Calu3 (cell line): ENCODE results near the gene EGFL7. TPM values are rescaled to one million over a fixed set of nuclear protein-coding genes. Genes with fewer than 3 reads are reported as not detected.

ENCODE experiments used
- BruUV-seq: library from RNA; stranded (reverse); fragments of 400-500 nt; replicated peaks from 2 replicates; lab custom pipeline; 2021; lab: Mats Ljungman, UMichigan
- CTCF ChIA-PET: fragments of 300-600 bp; sonication (Branson Sonifier 250); formaldehyde crosslinking; loops from one replicate; lab custom pipeline; 2022; ENCODE audit warnings: antibody characterized with exemption; lab: Charles Lee
- DNase-seq: peaks from one replicate; pipeline ENCODE4 v3.0.0; 2022
- H3K27ac Mint-ChIP-seq: one replicate; pipeline ENCODE4 v1.8.0; 2022; ENCODE audit warnings: mixed read lengths; ENCODE audit not compliant: unreplicated experiment
- H3K27me3 Mint-ChIP-seq: one replicate; pipeline ENCODE4 v1.8.0; 2022; ENCODE audit warnings: mixed read lengths; ENCODE audit not compliant: unreplicated experiment
- H3K36me3 Mint-ChIP-seq: one replicate; pipeline ENCODE4 v1.8.0; 2022; ENCODE audit warnings: mild to moderate bottlenecking, moderate library complexity, mixed read lengths; ENCODE audit not compliant: insufficient read depth, unreplicated experiment
- H3K4me1 Mint-ChIP-seq: one replicate; pipeline ENCODE4 v1.8.0; 2022; ENCODE audit warnings: mild to moderate bottlenecking, low read depth, mixed read lengths; ENCODE audit not compliant: unreplicated experiment
- H3K4me3 Mint-ChIP-seq: one replicate; pipeline ENCODE4 v1.8.0; 2022; ENCODE audit warnings: mild to moderate bottlenecking, low read depth, moderate library complexity, mixed read lengths; ENCODE audit not compliant: unreplicated experiment
- H3K9me3 Mint-ChIP-seq: one replicate; pipeline ENCODE4 v1.8.0; 2022; ENCODE audit warnings: low read depth, mixed read lengths; ENCODE audit not compliant: unreplicated experiment
- CTCF ChIP-seq: fragments of 200-600 bp; IDR thresholded peaks from one replicate; pipeline ENCODE4 v1.8.0; 2022; ENCODE audit warnings: antibody characterized with exemption; ENCODE audit not compliant: unreplicated experiment
- intact Hi-C: fragments of 100-400 bp; cut with micrococcal nuclease; formaldehyde crosslinking; loops from one replicate; pipeline ENCODE4 v1.10.0; 2022; ENCODE audit not compliant: unreplicated experiment
- total RNA-seq: library from RNA; stranded (reverse); gene quantifications from 2 replicates; pipeline ENCODE4 v1.2.3, GENCODE V29; 2022

The EGFL7 gene
- total RNA-seq, 1 experiment from 2014 or later, result 1.3 TPM

- intact Hi-C loops, result no loop called here
- no TSS peak for BruUV-seq
- TF ChIP-seq CTCF, result no peak
- peaks cover 22% of the 10 kb centered on the region for H3K27me3 Mint-ChIP-seq
- H3K9me3 Mint-ChIP-seq, result no peaks in the 10 kb centered on the region
- no peak overlapping the region for H3K27ac Mint-ChIP-seq
- no peaks in the 10 kb centered on the region for H3K4me1 Mint-ChIP-seq
- no peaks in the 10 kb centered on the region for H3K36me3 Mint-ChIP-seq
- CTCF ChIA-PET, result no interaction called here
- DNase-seq, result no peak
- H3K4me3 Mint-ChIP-seq, result no peak overlapping the region
Observed at GRCh38 chr9:136658849-136659535, 3.7 kb upstream of the EGFL7 start.

GRCh38 chr9:136659861-136660784, 2.6 kb upstream of the EGFL7 start:
- Mint-ChIP-seq H3K4me1 (no peaks in the 10 kb centered on the region), H3K9me3 (no peaks in the 10 kb centered on the region), H3K4me3 (no peak overlapping the region), H3K27ac (no peak overlapping the region), H3K27me3 (peaks cover 22% of the 10 kb centered on the region), H3K36me3 (no peaks in the 10 kb centered on the region)
- BruUV-seq, result no TSS peak
- CTCF ChIA-PET, result no interaction called here
- intact Hi-C loops, result no loop called here
- no peak for DNase-seq
- TF ChIP-seq CTCF, result no peak

- intact Hi-C loops, result no loop called here
Observed at GRCh38 chr9:136660971-136661550, 1.7 kb upstream of the EGFL7 start.

More at GRCh38 chr9:136660971-136661550, 1.7 kb upstream of the EGFL7 start:
- Mint-ChIP-seq H3K9me3 (no peaks in the 10 kb centered on the region), H3K4me3 (no peak overlapping the region), H3K4me1 (no peaks in the 10 kb centered on the region), H3K27me3 (peaks cover 22% of the 10 kb centered on the region), H3K36me3 (no peaks in the 10 kb centered on the region), H3K27ac (no peak overlapping the region)
- BruUV-seq, result no TSS peak
- no peak for DNase-seq
- CTCF ChIA-PET, result interaction anchor here (0.6 kb wide), 1 partner anchor 425 kb away, joined by 3 read pairs; no protein-coding TSS in a partner anchor
- no peak for TF ChIP-seq CTCF
